IPS-20b (cell line): ENCODE data around the gene KIF21A.

Experiments
- H3K27ac ChIP-seq: one replicate; pipeline ENCODE4 v1.5.1; 2013; ENCODE audit warnings: low read length
- H3K27me3 ChIP-seq: 2 replicates; pipeline ENCODE4 v1.6.1; 2013; ENCODE audit warnings: mild to moderate bottlenecking, low read length, inconsistent platforms; ENCODE audit not compliant: insufficient read depth
- H3K36me3 ChIP-seq: 2 replicates; pipeline ENCODE4 v1.6.1; 2013; ENCODE audit warnings: low read depth, mild to moderate bottlenecking, inconsistent platforms, low read length, moderate library complexity; ENCODE audit not compliant: insufficient read depth
- H3K4me1 ChIP-seq: 2 replicates; pipeline ENCODE4 v1.6.1; 2013; ENCODE audit warnings: mild to moderate bottlenecking, control low read depth, inconsistent platforms, low read length, moderate library complexity; ENCODE audit not compliant: insufficient read depth
- H3K4me3 ChIP-seq: 2 replicates; pipeline ENCODE4 v1.5.1; 2013; ENCODE audit warnings: mild to moderate bottlenecking, low read length, inconsistent platforms
- H3K9ac ChIP-seq: 2 replicates; pipeline ENCODE4 v1.6.1; 2013; ENCODE audit warnings: low read depth, mild to moderate bottlenecking, inconsistent platforms, low read length, moderate library complexity
- H3K9me3 ChIP-seq: 2 replicates; pipeline ENCODE4 v1.6.1; 2013; ENCODE audit warnings: mild to moderate bottlenecking, low read depth, low read length, inconsistent platforms; ENCODE audit not compliant: insufficient read depth

KIF21A gene

DNA sequence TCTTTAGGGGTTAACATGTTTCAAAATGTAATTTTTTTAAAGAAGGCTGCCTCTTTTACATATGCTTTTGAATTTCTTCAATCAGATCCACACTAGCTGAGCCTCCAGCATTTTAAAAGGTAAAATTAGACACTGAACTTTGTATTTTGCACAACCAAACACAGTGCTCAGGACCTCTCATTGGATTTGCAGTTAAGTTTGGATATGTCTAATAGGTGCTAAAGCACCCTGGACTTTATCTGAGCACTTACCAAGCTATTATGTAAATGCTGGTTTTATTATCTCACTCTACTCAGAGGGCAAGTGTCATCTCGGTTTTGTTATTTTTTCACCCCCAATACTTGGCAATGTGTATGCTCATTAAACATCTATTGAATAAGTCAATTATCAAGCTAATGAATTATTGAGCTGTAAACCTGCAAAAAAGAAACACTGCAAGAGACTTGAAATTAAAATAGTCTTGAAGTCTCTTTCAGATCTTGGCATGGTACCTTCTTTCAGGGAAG lies 150.7 kb downstream of the KIF21A start:
- no peaks in the 10 kb centered on the region for H3K27me3 ChIP-seq
- no peaks in the 10 kb centered on the region for H3K9me3 ChIP-seq
- no peak overlapping the region for H3K9ac ChIP-seq
- H3K4me1 ChIP-seq = no peaks in the 10 kb centered on the region
- H3K27ac ChIP-seq = no peak overlapping the region
- no peaks in the 10 kb centered on the region for H3K36me3 ChIP-seq
- H3K4me3 ChIP-seq = no peak overlapping the region

GRCh38 chr12:39287817-39288216 lies 155.1 kb downstream of the KIF21A start:
- Histone ChIP-seq H3K4me1 (no peaks in the 10 kb centered on the region), H3K9ac (no peak overlapping the region), H3K4me3 (no peak overlapping the region), H3K27ac (no peak overlapping the region), H3K36me3 (no peaks in the 10 kb centered on the region), H3K27me3 (no peaks in the 10 kb centered on the region), H3K9me3 (no peaks in the 10 kb centered on the region)

- H3K4me3 ChIP-seq = no peak overlapping the region
- H3K4me1 ChIP-seq = no peaks in the 10 kb centered on the region
- no peak overlapping the region for H3K9ac ChIP-seq
- H3K36me3 ChIP-seq = no peaks in the 10 kb centered on the region
- H3K27me3 ChIP-seq = no peaks in the 10 kb centered on the region
- no peaks in the 10 kb centered on the region for H3K9me3 ChIP-seq
- H3K27ac ChIP-seq = no peak overlapping the region
Observed at GRCh38 chr12:39287409-39287808, 155.5 kb downstream of the KIF21A start.

- Histone ChIP-seq H3K36me3 (no peaks in the 10 kb centered on the region), H3K9ac (no peak overlapping the region), H3K27ac (no peak overlapping the region), H3K27me3 (no peaks in the 10 kb centered on the region), H3K4me3 (no peak overlapping the region), H3K4me1 (no peaks in the 10 kb centered on the region), H3K9me3 (no peaks in the 10 kb centered on the region)
Observed at GRCh38 chr12:39278426-39278825, 164.5 kb downstream of the KIF21A start.

GRCh38 chr12:39277416-39277815 lies 165.5 kb downstream of the KIF21A start:
- Histone ChIP-seq H3K9ac (no peak overlapping the region), H3K36me3 (no peaks in the 10 kb centered on the region), H3K4me3 (no peak overlapping the region), H3K4me1 (no peaks in the 10 kb centered on the region), H3K27me3 (no peaks in the 10 kb centered on the region), H3K9me3 (no peaks in the 10 kb centered on the region), H3K27ac (no peak overlapping the region)

GRCh38 chr12:39275846-39276245 lies 167.1 kb downstream of the KIF21A start:
- H3K9ac ChIP-seq = no peak overlapping the region
- no peaks in the 10 kb centered on the region for H3K4me1 ChIP-seq
- H3K9me3 ChIP-seq = no peaks in the 10 kb centered on the region
- H3K4me3 ChIP-seq = no peak overlapping the region
- no peaks in the 10 kb centered on the region for H3K27me3 ChIP-seq
- H3K36me3 ChIP-seq = no peaks in the 10 kb centered on the region
- H3K27ac ChIP-seq = no peak overlapping the region

- Histone ChIP-seq H3K9ac (no peak overlapping the region), H3K9me3 (no peaks in the 10 kb centered on the region), H3K27me3 (no peaks in the 10 kb centered on the region), H3K27ac (no peak overlapping the region), H3K4me1 (no peaks in the 10 kb centered on the region), H3K4me3 (no peak overlapping the region), H3K36me3 (no peaks in the 10 kb centered on the region)
Observed at GRCh38 chr12:39272871-39273655, 169.9 kb downstream of the KIF21A start.

GRCh38 chr12:39269492-39269891 lies 173.4 kb downstream of the KIF21A start:
- no peaks in the 10 kb centered on the region for H3K36me3 ChIP-seq
- H3K27me3 ChIP-seq = no peaks in the 10 kb centered on the region
- no peak overlapping the region for H3K9ac ChIP-seq
- no peak overlapping the region for H3K4me3 ChIP-seq
- H3K27ac ChIP-seq = no peak overlapping the region
- no peaks in the 10 kb centered on the region for H3K9me3 ChIP-seq
- H3K4me1 ChIP-seq = no peaks in the 10 kb centered on the region

GRCh38 chr12:39267886-39268285 lies 175.0 kb downstream of the KIF21A start:
- no peaks in the 10 kb centered on the region for H3K36me3 ChIP-seq
- H3K27ac ChIP-seq = no peak overlapping the region
- no peaks in the 10 kb centered on the region for H3K9me3 ChIP-seq
- H3K4me3 ChIP-seq = no peak overlapping the region
- H3K27me3 ChIP-seq = no peaks in the 10 kb centered on the region
- H3K4me1 ChIP-seq = no peaks in the 10 kb centered on the region
- H3K9ac ChIP-seq = no peak overlapping the region

DNA sequence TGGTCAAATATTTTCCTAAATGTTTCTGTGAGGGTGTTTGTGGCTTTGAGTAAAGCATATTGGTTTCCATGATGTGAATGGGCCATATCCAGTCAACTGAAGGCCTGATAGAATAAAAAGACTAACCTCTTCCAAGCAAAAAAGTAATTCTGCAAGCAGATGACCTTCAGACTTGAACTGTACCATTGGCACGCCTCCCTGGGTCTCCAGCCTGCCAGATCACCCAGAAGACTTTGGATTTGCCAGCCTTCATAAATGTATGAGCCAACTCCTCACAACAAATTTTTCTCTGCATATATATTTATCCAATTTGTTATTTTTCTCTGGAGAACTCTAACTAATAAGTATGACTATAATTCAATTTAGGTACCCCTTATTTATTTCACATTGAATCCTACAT lies 190.3 kb downstream of the KIF21A start:
- Histone ChIP-seq H3K4me3 (no peak overlapping the region), H3K9ac (no peak overlapping the region), H3K27me3 (no peaks in the 10 kb centered on the region), H3K4me1 (no peaks in the 10 kb centered on the region), H3K27ac (no peak overlapping the region), H3K9me3 (no peaks in the 10 kb centered on the region), H3K36me3 (no peaks in the 10 kb centered on the region)
